Heart left ventricle (tissue), 16 donors: ENCODE measurements around the gene ULK1. TPM values are rescaled to one million over a fixed set of nuclear protein-coding genes. Genes with fewer than 3 reads are reported as not detected.
"Not testable (repeated sequence)": the region's sequence is repeated elsewhere in the genome, so short reads cannot be mapped to it uniquely, and the experiment has no call there.

Source experiments
- ATAC-seq, 4 donors: fragments of 200-7000 bp; cut with Tn5 transposase; one replicate each; pipeline ENCODE4 v1.9.1; 2020 to 2022; ENCODE audit warnings: moderate library complexity in 4 of 4, mild to moderate bottlenecking in 3 of 4, moderate number of reproducible peaks in 1 of 4
- DNase-seq, 5 donors: peaks; one replicate each; pipeline ENCODE4 v3.0.0-alpha.2; 2020
- H3K27ac ChIP-seq, 12 donors: fragments of 200-600 bp; sonication (generic) in 4 of 12; one replicate each; pipeline versions ENCODE4 v1.5.0 to v1.8.0; 2016 to 2022; ENCODE audit warnings: mild to moderate bottlenecking in 2 of 12
- H3K27me3 ChIP-seq, 9 donors: fragments of 200-600 bp; sonication (generic) in 2 of 9; one replicate each; pipeline versions ENCODE4 v1.5.1 to v1.8.0; 2016 to 2022; ENCODE audit warnings: mild to moderate bottlenecking in 3 of 9
- H3K36me3 ChIP-seq, 9 donors: fragments of 200-600 bp; sonication (generic) in 2 of 9; one replicate each; pipeline versions ENCODE4 v1.5.0 to v1.8.0; 2018 to 2022; ENCODE audit warnings: mild to moderate bottlenecking in 2 of 9
- H3K4me1 ChIP-seq, 12 donors: fragments of 200-600 bp; sonication (generic) in 4 of 12; one replicate each; pipeline versions ENCODE4 v1.5.0 to v1.8.0; 2016 to 2022; ENCODE audit warnings: mild to moderate bottlenecking in 3 of 12
- H3K4me3 ChIP-seq, 12 donors: fragments of 200-600 bp; sonication (generic) in 4 of 12; one replicate each; pipeline versions ENCODE4 v1.5.0 to v1.8.0; 2017 to 2022; ENCODE audit warnings: mild to moderate bottlenecking in 9 of 12, moderate library complexity in 4 of 12
- H3K9me3 ChIP-seq, 12 donors: fragments of 200-600 bp; sonication (generic) in 4 of 12; one replicate each; pipeline versions ENCODE4 v1.5.0 to v1.8.0; 2016 to 2022; ENCODE audit warnings: mild to moderate bottlenecking in 1 of 12
- POLR2A ChIP-seq, 2 donors: fragments of 450-650 bp; IDR thresholded peaks; one replicate each; pipeline ENCODE4 v1.6.1; 2017; ENCODE audit warnings: antibody characterized with exemption in 2 of 2, mild to moderate bottlenecking in 2 of 2, moderate library complexity in 2 of 2
- WGBS, 4 donors: extraction: QIAGEN DNeasy Blood & Tissue Kit in 2 of 4; methylation state at CpG; one replicate each; pipeline versions ENCODE4 v1.1.5 to v1.1.7; 2013 to 2018; 5-methylcytosine and 5-hydroxymethylcytosine counted together
- intact Hi-C, 10 donors: fragments of 100-400 bp; cut with DNase I; formaldehyde crosslinking; loops; one replicate each; pipeline versions ENCODE4 v1.11.1 to v1.14.2; 2022
- polyA plus RNA-seq, 2 donors: library from polyadenylated mRNA; stranded (reverse); fragments of 200-250 nt; gene quantifications; one replicate each; pipeline ENCODE4 v1.2.3, GENCODE V29; 2013
- total RNA-seq, 9 donors: library from RNA; depleted of rRNA in 2 of 9; stranded (reverse); fragments of >200 nt in 2 of 9; fragmentation: NEBNext Ultra II Directional in 3 of 9; extraction: Animal tissue kit (Norgen Biotek cat#: 25700) in 3 of 9; gene quantifications; one replicate each; pipeline versions ENCODE4 v1.1.0 to v1.2.4, GENCODE V29; 2016 to 2023
- TF ChIP-seq, protein P1 (sequence below), 12 donors: fragments of 200-600 bp; sonication (generic) in 4 of 12; IDR thresholded peaks; one replicate each; pipeline versions ENCODE4 v1.5.0 to v1.8.0; 2018 to 2022; ENCODE audit warnings: antibody characterized with exemption in 12 of 12, mild to moderate bottlenecking in 5 of 12
- donor health status: ischemic (EF 13 %, LVEDD 7.1; RV severe dilation, severe dysfunction).
- donor health status: healthy with polysubstance abuse.
- donor health status: DM: no; HTN: yes; CAD: no.
- donor health status: DM: no; HTN: no; CAD: no.
- donor health status: ischemic (EF 25% LVEDD 6.9; RV normal size, moderate dysfunction).
- donor health status: ischemic (EF 25% LVEDD 5.7; RV mildly dilated, moderate dysfunction).
- donor health status: healthy.
- donor health status: DM: yes; HTN: yes; CAD: no.
- donor health status: ischemic (EF 35%, LVEDD 5.7; RV mildly dilated, moderate dysfunction).
- donor health status: nonischemic (EF 11% LVEDD 7.7; RV severe dilation, severe dysfunction).
- donor health status: DM: yes; HTN: yes; CAD: no.
- donor health status: PGD.
- donor health status: ischemic (EF 29% LVEDD 5.4; RV normal size, mild dysfunction).
- donor health status: nonischemic (EF 23%, LVEDD 6.1; RV moderate dilation, normal function).

ULK1 gene
- total and polyA plus RNA-seq, 11 donors = 21.9 to 56.0 (median 41.8) TPM

DNA sequence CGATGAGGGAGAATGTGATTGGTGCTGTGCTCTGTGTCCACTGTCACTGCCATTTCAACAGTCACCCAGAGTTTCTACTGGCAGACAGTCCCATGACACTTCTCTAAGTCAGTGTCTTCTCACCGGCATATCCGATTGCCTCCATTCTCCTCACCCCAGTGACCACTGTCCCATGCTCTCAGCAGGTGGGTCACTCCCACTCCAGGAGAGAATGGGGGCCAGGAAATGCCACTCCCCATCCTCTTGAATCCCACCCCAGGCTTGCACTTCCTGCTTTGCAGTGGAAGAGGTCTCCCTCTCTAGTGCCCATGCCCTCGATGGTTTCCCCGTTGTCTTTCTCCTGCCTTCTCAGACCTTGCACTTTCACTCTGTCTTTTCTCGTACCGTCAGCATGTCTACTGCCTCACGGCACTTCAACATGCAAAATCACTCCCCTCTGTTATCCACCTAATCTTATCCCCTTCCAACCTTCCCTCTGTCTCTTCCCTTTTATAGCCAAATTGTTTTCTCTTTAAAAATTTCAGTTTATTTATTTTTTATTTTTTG is 53.1 kb downstream of the ULK1 start:
- no peaks in the 10 kb centered on the region for H3K9me3 ChIP-seq
- no peak for DNase-seq

DNA sequence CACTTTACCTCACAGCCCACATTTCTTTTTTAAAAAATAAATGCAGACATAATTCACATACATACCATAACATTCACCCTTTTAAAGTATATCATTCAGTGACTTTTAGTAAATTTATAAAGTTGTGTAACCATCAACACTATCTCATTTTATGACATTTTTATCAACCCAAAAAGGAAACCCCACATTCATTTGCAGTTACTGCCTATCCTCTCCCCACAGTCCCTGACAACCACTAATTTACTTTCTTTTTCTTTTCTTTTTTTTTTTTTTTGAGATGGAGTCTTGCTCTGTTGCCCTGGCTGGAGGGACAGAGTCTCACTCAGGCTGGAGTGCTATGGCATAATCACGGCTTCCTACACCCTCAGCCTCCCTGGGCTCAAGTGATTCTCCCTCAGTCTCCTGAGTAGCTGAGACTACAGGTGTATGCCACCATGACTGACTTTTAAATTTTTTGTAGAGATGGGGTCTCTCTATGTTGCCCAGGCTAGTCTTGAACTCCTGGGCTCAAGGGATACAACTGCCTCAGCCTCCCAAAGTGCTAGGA is 53.8 kb downstream of the ULK1 start:
- no peaks in the 10 kb centered on the region for H3K27me3 ChIP-seq
- H3K9me3 ChIP-seq = no peaks in the 10 kb centered on the region
- TF ChIP-seq, protein P1, sequence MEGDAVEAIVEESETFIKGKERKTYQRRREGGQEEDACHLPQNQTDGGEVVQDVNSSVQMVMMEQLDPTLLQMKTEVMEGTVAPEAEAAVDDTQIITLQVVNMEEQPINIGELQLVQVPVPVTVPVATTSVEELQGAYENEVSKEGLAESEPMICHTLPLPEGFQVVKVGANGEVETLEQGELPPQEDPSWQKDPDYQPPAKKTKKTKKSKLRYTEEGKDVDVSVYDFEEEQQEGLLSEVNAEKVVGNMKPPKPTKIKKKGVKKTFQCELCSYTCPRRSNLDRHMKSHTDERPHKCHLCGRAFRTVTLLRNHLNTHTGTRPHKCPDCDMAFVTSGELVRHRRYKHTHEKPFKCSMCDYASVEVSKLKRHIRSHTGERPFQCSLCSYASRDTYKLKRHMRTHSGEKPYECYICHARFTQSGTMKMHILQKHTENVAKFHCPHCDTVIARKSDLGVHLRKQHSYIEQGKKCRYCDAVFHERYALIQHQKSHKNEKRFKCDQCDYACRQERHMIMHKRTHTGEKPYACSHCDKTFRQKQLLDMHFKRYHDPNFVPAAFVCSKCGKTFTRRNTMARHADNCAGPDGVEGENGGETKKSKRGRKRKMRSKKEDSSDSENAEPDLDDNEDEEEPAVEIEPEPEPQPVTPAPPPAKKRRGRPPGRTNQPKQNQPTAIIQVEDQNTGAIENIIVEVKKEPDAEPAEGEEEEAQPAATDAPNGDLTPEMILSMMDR (IDR thresholded peaks at IDR 0.05) = no peak
- TF ChIP-seq POLR2A (IDR thresholded peaks at IDR 0.05) = no peak
- ATAC-seq = no peak
- intact Hi-C loops = loop anchor here in 8 of 10 donors (2.0 to 10.0 kb wide), 12 partner anchors 19 to 341 kb away; partner anchors contain the start of genes PUS1 (in 2 of the 8), SFSWAP (in 2 of the 8) and ULK1 (in 1 of the 8)
- H3K4me3 ChIP-seq = no peak overlapping the region
- WGBS, 4 donors = 67 to 79% (median 70%) methylated on average over 1 of the region's 1 CpG
- H3K36me3 ChIP-seq = peaks cover 0 to 20% (median 7%) of the 10 kb centered on the region in 9 donors
- no peak for DNase-seq
- H3K27ac ChIP-seq = peak overlapping the region in 8 of 12 donors; percentile 28 to 87 (median 78)
- H3K4me1 ChIP-seq = peaks cover 0 to 46% (median 15%) of the 10 kb centered on the region in 12 donors

More for the DNA sequence above, 53.1 kb downstream of the ULK1 start:
- intact Hi-C loops = loop anchor here in 8 of 10 donors (2.0 to 10.0 kb wide), 12 partner anchors 19 to 340 kb away; partner anchors contain the start of genes PUS1 (in 2 of the 8), SFSWAP (in 2 of the 8) and ULK1 (in 1 of the 8)
- Histone ChIP-seq H3K4me1 (peaks cover 0 to 39% (median 15%) of the 10 kb centered on the region in 12 donors), H3K27me3 (no peaks in the 10 kb centered on the region), H3K4me3 (no peak overlapping the region), H3K27ac (peak overlapping the region in 4 of 12 donors; percentile 0 to 87 (median 45)), H3K36me3 (peaks cover 0 to 27% (median 13%) of the 10 kb centered on the region in 9 donors)
- TF ChIP-seq POLR2A (IDR thresholded peaks at IDR 0.05) = no peak
- TF ChIP-seq, protein P1 (IDR thresholded peaks at IDR 0.05) = no peak
- ATAC-seq = no peak
- whole genome bisulfite sequencing, 4 donors = 33 to 39% (median 36%) methylated on average over 8 of the region's 8 CpGs

DNA sequence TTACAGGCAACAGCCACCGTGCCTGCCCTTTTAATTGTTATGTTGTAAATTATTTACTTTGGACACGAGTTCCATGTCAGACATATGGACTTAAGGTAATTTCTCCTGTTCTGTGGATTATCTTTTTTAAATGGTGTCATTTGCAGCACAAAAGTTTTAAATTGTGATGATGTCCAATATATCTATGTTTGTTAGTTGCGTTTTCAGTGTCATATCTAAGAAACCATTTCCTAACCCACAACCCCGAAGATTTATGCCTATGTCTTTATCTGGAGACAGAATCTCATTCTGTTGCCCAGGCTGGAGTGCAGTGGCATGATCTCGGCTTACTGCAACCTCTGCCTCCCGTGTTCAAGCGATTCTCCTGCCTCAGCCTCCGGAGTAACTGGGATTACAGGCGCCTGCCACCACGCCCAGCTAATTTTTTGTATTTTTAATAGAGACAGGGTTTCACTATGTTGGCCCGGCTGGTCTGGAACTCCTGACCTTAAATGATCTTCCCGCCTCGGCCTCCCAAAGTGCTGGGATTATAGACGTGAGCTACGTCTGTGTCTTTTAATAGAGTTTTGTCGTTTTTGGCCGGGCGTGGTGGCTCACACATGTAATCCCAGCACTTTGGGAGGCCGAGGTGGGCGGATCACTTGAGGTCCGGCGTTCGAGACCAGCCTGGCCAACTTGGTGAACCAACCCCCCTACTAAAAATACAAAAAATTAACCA is 54.5 kb downstream of the ULK1 start:
- ATAC-seq = peak in 1 of 4 donors; percentile 1
- WGBS, 4 donors = 50 to 59% (median 55%) methylated on average over 23 of the region's 23 CpGs
- peaks cover 0 to 14% (median 1%) of the 10 kb centered on the region in 9 donors for H3K36me3 ChIP-seq
- not testable (repeated sequence) for H3K27me3 ChIP-seq, H3K9me3 ChIP-seq, DNase-seq
- peak overlapping the region in 11 of 12 donors; percentile 57 to 87 (median 80) for H3K27ac ChIP-seq
- peak overlapping the region in 10 of 12 donors; percentile 62 to 99 (median 91) for H3K4me3 ChIP-seq
- H3K4me1 ChIP-seq = peaks cover 0 to 47% (median 15%) of the 10 kb centered on the region in 12 donors
- intact Hi-C loops = loop anchor here in 8 of 10 donors (2.0 to 10.0 kb wide), 12 partner anchors 20 to 342 kb away; partner anchors contain the start of genes PUS1 (in 2 of the 8), SFSWAP (in 2 of the 8) and ULK1 (in 1 of the 8)

DNA sequence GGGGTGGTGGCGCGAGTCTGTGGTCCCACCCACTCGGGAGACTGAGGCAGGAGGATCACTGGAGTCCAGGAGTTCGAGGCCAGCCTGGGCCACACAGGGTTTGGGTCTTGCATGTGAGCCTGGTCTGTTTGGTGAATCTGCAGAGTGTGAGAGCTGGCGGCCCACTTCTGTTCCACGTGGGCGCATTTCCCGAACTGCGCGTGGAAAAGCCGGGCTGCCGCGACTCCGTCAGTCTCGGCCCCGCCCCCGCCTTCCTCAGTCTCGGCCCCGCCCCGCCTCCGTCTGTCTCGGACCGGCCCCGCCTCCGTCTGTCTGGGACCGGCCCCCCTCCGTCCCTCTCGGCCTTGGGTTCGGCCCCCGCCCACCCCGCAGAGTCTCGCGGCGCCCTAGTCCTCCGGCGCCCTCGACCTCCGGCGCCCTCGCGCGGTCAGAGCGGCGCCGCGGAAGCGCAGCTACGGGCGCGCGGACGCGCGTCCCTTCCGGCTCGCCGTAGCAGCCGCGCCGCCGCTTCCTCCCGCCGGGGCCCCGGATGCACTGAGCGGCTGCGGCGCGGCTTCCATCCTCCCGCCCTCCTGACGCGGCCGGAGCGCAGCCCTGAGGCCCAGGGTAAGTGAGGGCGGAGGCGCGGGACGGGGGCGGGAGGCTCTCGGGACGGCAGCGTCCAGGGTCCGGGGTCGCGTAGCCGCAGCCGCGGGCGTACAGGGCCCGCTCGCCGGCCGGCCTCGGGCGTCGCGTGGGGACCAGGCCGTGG is 55.2 kb downstream of the ULK1 start, which contains the start of gene EP400:
Gene EP400, plus strand, starts transcription at position 512 of the 751 bp plus-strand sequence. CDS start 10,678 bp downstream, outside the sequence.
- H3K27ac ChIP-seq = peak within 1 kb of the TSS; percentile 46 to 87 (median 81)
- TF ChIP-seq, protein P1 (IDR thresholded peaks at IDR 0.05) = peak; percentile 14 to 84 (median 61)
- TF ChIP-seq POLR2A (IDR thresholded peaks at IDR 0.05) = peak in 1 of 2 donors; percentile 57
- intact Hi-C loops = loop anchor here in 9 of 10 donors (2.0 to 10.0 kb wide), 12 partner anchors 21 to 342 kb away; partner anchors contain the start of genes PUS1 (in 2 of the 9), SFSWAP (in 2 of the 9) and ULK1 (in 1 of the 9)
- H3K36me3 ChIP-seq = peaks cover 0 to 6% (median 0%) of the 10 kb centered on the region in 9 donors
- no peaks in the 10 kb centered on the region for H3K9me3 ChIP-seq
- 0 to 8% (median 2%) methylated on average over 22 to 97 of the region's 97 CpGs for WGBS, 4 donors
- ATAC-seq = peak; percentile 98 to 99 (median 98)
- H3K27me3 ChIP-seq = no peaks in the 10 kb centered on the region
- peak; percentile 96 to 98 (median 97) for DNase-seq
- peaks cover 0 to 47% (median 15%) of the 10 kb centered on the region in 12 donors for H3K4me1 ChIP-seq
- H3K4me3 ChIP-seq = peak within 1 kb of the TSS; percentile 62 to 99 (median 92)
